GM19239 (cell line): ENCODE results near the gene PHYHD1.
A peak's percentile ranks its signal among the peaks of the same experiment; 100 is the strongest.

Experiments
- DNase-seq: peaks from one replicate; pipeline ENCODE4 v3.0.0; 2011; ENCODE audit warnings: low spot score; ENCODE audit not compliant: insufficient read length
- FAIRE-seq: peaks from 2 replicates; lab custom pipeline; 2011; peaks lifted over from hg19 to GRCh38; lab: Jason Lieb, UNC

PHYHD1 gene

GRCh38 chr9:128899566-128900322, 21.0 kb upstream of the PHYHD1 start:
- FAIRE-seq (no peak), DNase-seq (no peak)

- DNase-seq (no peak), FAIRE-seq (no peak)
Measured at GRCh38 chr9:128901379-128901778, 19.4 kb upstream of the PHYHD1 start.

GRCh38 chr9:128901822-128902221, 19.0 kb upstream of the PHYHD1 start:
- DNase-seq, result no peak
- FAIRE-seq, result no peak

GRCh38 chr9:128902351-128903078, 18.3 kb upstream of the PHYHD1 start:
- FAIRE-seq (peak; percentile 82), DNase-seq (peak; percentile 84)

- FAIRE-seq (no peak), DNase-seq (no peak)
Measured at GRCh38 chr9:128903079-128903461, 17.7 kb upstream of the PHYHD1 start.

- DNase-seq, result no peak
Measured at GRCh38 chr9:128903871-128904620, 16.7 kb upstream of the PHYHD1 start.

GRCh38 chr9:128905964-128906363, 14.8 kb upstream of the PHYHD1 start:
- FAIRE-seq, result no peak
- no peak for DNase-seq

More at GRCh38 chr9:128903871-128904620, 16.7 kb upstream of the PHYHD1 start:
- no peak for FAIRE-seq

GRCh38 chr9:128906741-128907140, 14.0 kb upstream of the PHYHD1 start:
- DNase-seq (no peak), FAIRE-seq (no peak)

GRCh38 chr9:128908372-128908771, 12.4 kb upstream of the PHYHD1 start:
- DNase-seq, result no peak
- FAIRE-seq, result no peak

GRCh38 chr9:128909859-128910258, 10.9 kb upstream of the PHYHD1 start:
- DNase-seq (no peak), FAIRE-seq (no peak)

GRCh38 chr9:128910906-128911305, 9.9 kb upstream of the PHYHD1 start:
- no peak for DNase-seq
- no peak for FAIRE-seq

GRCh38 chr9:128911529-128912035, 9.2 kb upstream of the PHYHD1 start:
- FAIRE-seq (no peak), DNase-seq (no peak)

- DNase-seq (no peak), FAIRE-seq (no peak)
Measured at GRCh38 chr9:128912270-128912853, 8.4 kb upstream of the PHYHD1 start.

- DNase-seq, result no peak
- FAIRE-seq, result no peak
Measured at GRCh38 chr9:128913048-128913900, 7.5 kb upstream of the PHYHD1 start.

GRCh38 chr9:128913995-128914772, 6.6 kb upstream of the PHYHD1 start:
- FAIRE-seq, result no peak
- no peak for DNase-seq

GRCh38 chr9:128916204-128916603, 4.6 kb upstream of the PHYHD1 start:
- DNase-seq (no peak), FAIRE-seq (no peak)

- DNase-seq (no peak), FAIRE-seq (no peak)
Measured at GRCh38 chr9:128916745-128917144, 4.0 kb upstream of the PHYHD1 start.

GRCh38 chr9:128917151-128917849, 3.5 kb upstream of the PHYHD1 start:
- DNase-seq (no peak), FAIRE-seq (no peak)
